ENCODE measurements around the gene CHPF2. TPM values are rescaled to one million over a fixed set of nuclear protein-coding genes. Genes with fewer than 3 reads are reported as not detected.

Gene CHPF2
- total and polyA plus RNA-seq, 2 experiments from 2014 or later: 48.0 to 120 TPM

GRCh38 chr7:151197932-151198331 is 34.4 kb upstream of the CHPF2 start:
- H3F3A ChIP-seq (ENCODE audit: insufficient read depth): no peaks in the 10 kb centered on the region
- DNase-seq: no peak
- TF ChIP-seq EZH2phosphoT487 (IDR thresholded peaks at IDR 0.05; ENCODE audit: insufficient read depth, low read depth) (no peak), EZH2 (IDR thresholded peaks at IDR 0.05; ENCODE audit: insufficient read depth, poor library complexity, severe bottlenecking) (no peak)
- H3K9me3 ChIP-seq (ENCODE audit: low read depth): no peaks in the 10 kb centered on the region
- no peaks in the 10 kb centered on the region for H3K79me2 ChIP-seq (ENCODE audit: insufficient read depth)
- H3K4me3 ChIP-seq: no peak overlapping the region
- H4K20me1 ChIP-seq (ENCODE audit: insufficient read depth): no peaks in the 10 kb centered on the region
- no peak overlapping the region for H2AFZ ChIP-seq
- peaks cover 55% of the 10 kb centered on the region for H3K27me3 ChIP-seq (replicated peaks; ENCODE audit: insufficient read depth)
- H3K9ac ChIP-seq: no peak overlapping the region
- no peak overlapping the region for H3K4me2 ChIP-seq (ENCODE audit: unreplicated experiment)
- in situ Hi-C loops (cut with MboI): no loop called here
- no peak overlapping the region for H3K27ac ChIP-seq
- H3K36me3 ChIP-seq (ENCODE audit: low read depth): no peaks in the 10 kb centered on the region
- H3K4me1 ChIP-seq (ENCODE audit: insufficient read depth): no peaks in the 10 kb centered on the region
- H3K9me2 ChIP-seq (ENCODE audit: insufficient read depth): no peaks in the 10 kb centered on the region

- H3K9me3 ChIP-seq (ENCODE audit: low read depth): no peaks in the 10 kb centered on the region
Measured at GRCh38 chr7:151198945-151199848, 33.1 kb upstream of the CHPF2 start.

GRCh38 chr7:151201344-151201743 is 30.9 kb upstream of the CHPF2 start:
- H3K9ac ChIP-seq: no peak overlapping the region
- TF ChIP-seq EZH2 (IDR thresholded peaks at IDR 0.05; ENCODE audit: insufficient read depth, poor library complexity, severe bottlenecking) (no peak), EZH2phosphoT487 (IDR thresholded peaks at IDR 0.05; ENCODE audit: insufficient read depth, low read depth) (no peak)
- peaks cover 40% of the 10 kb centered on the region for H3K27me3 ChIP-seq (replicated peaks; ENCODE audit: insufficient read depth)
- no peak for DNase-seq
- no peak overlapping the region for H3K4me3 ChIP-seq
- H3K4me1 ChIP-seq (ENCODE audit: insufficient read depth): no peaks in the 10 kb centered on the region
- H3K9me3 ChIP-seq (ENCODE audit: low read depth): no peaks in the 10 kb centered on the region
- H3F3A ChIP-seq (ENCODE audit: insufficient read depth): no peaks in the 10 kb centered on the region
- in situ Hi-C loops (cut with MboI): no loop called here
- no peaks in the 10 kb centered on the region for H3K9me2 ChIP-seq (ENCODE audit: insufficient read depth)
- no peaks in the 10 kb centered on the region for H3K79me2 ChIP-seq (ENCODE audit: insufficient read depth)
- no peak overlapping the region for H3K4me2 ChIP-seq (ENCODE audit: unreplicated experiment)
- no peaks in the 10 kb centered on the region for H4K20me1 ChIP-seq (ENCODE audit: insufficient read depth)
- WGBS, 2 experiments (ENCODE audit: low coverage in 1 of 2, low lambda C conversion rate in 2 of 2, missing lambda C conversion rate in 2 of 2): 35 to 41% methylated on average over 3 of the region's 3 CpGs
- no peak overlapping the region for H3K27ac ChIP-seq
- H2AFZ ChIP-seq: no peak overlapping the region
- H3K36me3 ChIP-seq (ENCODE audit: low read depth): no peaks in the 10 kb centered on the region

More at GRCh38 chr7:151198945-151199848, 33.1 kb upstream of the CHPF2 start:
- no peaks in the 10 kb centered on the region for H3K79me2 ChIP-seq (ENCODE audit: insufficient read depth)
- no peak overlapping the region for H3K4me3 ChIP-seq
- no peak overlapping the region for H3K27ac ChIP-seq
- H3K9ac ChIP-seq: no peak overlapping the region
- in situ Hi-C loops (cut with MboI): no loop called here
- WGBS, 2 experiments (ENCODE audit: low coverage in 1 of 2, low lambda C conversion rate in 2 of 2, missing lambda C conversion rate in 2 of 2): 18 to 23% methylated on average over 19 to 30 of the region's 30 CpGs
- no peaks in the 10 kb centered on the region for H3F3A ChIP-seq (ENCODE audit: insufficient read depth)
- H3K36me3 ChIP-seq (ENCODE audit: low read depth): no peaks in the 10 kb centered on the region
- DNase-seq: no peak
- H2AFZ ChIP-seq: no peak overlapping the region
- no peaks in the 10 kb centered on the region for H4K20me1 ChIP-seq (ENCODE audit: insufficient read depth)
- H3K9me2 ChIP-seq (ENCODE audit: insufficient read depth): no peaks in the 10 kb centered on the region
- TF ChIP-seq EZH2phosphoT487 (IDR thresholded peaks at IDR 0.05; ENCODE audit: insufficient read depth, low read depth) (no peak), EZH2 (IDR thresholded peaks at IDR 0.05; ENCODE audit: insufficient read depth, poor library complexity, severe bottlenecking) (no peak)
- H3K4me1 ChIP-seq (ENCODE audit: insufficient read depth): no peaks in the 10 kb centered on the region
- peaks cover 44% of the 10 kb centered on the region for H3K27me3 ChIP-seq (replicated peaks; ENCODE audit: insufficient read depth)
- H3K4me2 ChIP-seq (ENCODE audit: unreplicated experiment): no peak overlapping the region

- Histone ChIP-seq H2AFZ (no peak overlapping the region), H3K4me3 (no peak overlapping the region), H3K4me1 (ENCODE audit: insufficient read depth) (no peaks in the 10 kb centered on the region), H3K9me3 (ENCODE audit: low read depth) (no peaks in the 10 kb centered on the region), H4K20me1 (ENCODE audit: insufficient read depth) (no peaks in the 10 kb centered on the region), H3K27ac (no peak overlapping the region), H3K9ac (no peak overlapping the region), H3F3A (ENCODE audit: insufficient read depth) (no peaks in the 10 kb centered on the region), H3K79me2 (ENCODE audit: insufficient read depth) (no peaks in the 10 kb centered on the region), H3K4me2 (ENCODE audit: unreplicated experiment) (no peak overlapping the region), H3K9me2 (ENCODE audit: insufficient read depth) (no peaks in the 10 kb centered on the region), H3K36me3 (ENCODE audit: low read depth) (no peaks in the 10 kb centered on the region), H3K27me3 (replicated peaks; ENCODE audit: insufficient read depth) (peaks cover 36% of the 10 kb centered on the region)
- 63 to 69% methylated on average over 3 to 4 of the region's 4 CpGs for WGBS, 2 experiments (ENCODE audit: low coverage in 1 of 2, low lambda C conversion rate in 2 of 2, missing lambda C conversion rate in 2 of 2)
- in situ Hi-C loops (cut with MboI): no loop called here
- TF ChIP-seq EZH2phosphoT487 (IDR thresholded peaks at IDR 0.05; ENCODE audit: insufficient read depth, low read depth) (no peak), EZH2 (IDR thresholded peaks at IDR 0.05; ENCODE audit: insufficient read depth, poor library complexity, severe bottlenecking) (no peak)
- DNase-seq: no peak
Measured at GRCh38 chr7:151201751-151202150, 30.5 kb upstream of the CHPF2 start.
